HG02840 (cell line): ENCODE measurements around the gene SUCLG2.

ENCODE experiments used
- ATAC-seq: cut with Tn5 transposase; IDR thresholded peaks from one replicate; pipeline ENCODE4 v1.9.1; 2021; ENCODE audit warnings: mild to moderate bottlenecking, moderate library complexity, moderate number of reproducible peaks; ENCODE audit not compliant: unreplicated experiment, low FRiP score

SUCLG2 gene

DNA sequence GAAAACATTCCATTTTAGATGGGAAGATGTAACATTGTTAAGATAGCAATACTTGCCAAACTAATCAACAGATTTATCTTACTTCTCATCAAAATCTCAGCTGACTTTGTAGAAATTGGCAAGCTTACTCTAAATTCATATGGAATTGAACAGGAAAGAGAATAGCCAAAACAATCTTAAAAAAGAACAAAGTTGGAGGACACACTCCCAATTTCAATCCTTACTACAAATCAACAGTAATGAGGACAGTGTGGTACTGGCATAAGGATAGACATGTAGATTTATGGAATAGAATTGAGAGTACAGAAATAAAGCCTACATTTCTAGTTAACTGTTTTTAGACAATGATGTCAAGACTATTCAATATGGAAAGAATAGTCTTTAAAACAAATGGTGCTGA, 308.3 kb downstream of the SUCLG2 start:
- ATAC-seq = no peak

DNA sequence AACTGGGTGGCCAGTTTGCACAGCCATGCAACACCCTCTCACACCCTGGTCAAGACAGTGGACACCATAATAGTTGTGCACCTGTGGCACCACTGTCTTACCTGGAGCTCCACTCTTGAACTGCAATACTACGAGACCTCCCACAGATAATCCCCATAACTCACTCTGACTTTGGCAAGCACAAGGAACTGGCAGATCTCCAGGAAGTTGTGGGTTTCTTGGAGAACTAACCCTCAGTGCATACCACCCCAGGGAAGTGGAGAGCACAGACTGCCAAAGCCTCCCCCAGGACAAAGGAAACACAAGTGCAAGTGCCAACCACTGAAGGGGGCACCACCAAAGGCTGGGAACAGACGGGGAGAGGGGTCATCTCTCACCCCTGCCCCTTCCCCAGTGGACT, 318.6 kb downstream of the SUCLG2 start:
- no peak for ATAC-seq

DNA sequence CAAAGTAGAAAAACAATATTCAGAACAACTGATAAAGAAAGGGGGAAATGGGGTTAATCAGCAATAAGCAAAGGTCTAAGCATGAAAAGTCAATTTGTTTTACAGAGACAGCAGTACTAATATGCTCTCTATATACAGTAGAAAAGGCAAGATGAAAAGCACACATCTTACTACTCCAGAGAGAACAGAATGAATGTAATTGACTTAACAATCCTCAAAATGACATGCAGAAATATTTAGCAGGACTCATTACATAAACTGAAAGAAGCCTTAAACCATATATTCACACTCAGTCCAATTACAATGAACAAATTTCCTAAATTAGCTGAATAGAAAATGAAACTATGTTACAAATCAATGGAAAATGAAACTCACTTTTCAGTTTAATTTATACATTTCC, 319.8 kb downstream of the SUCLG2 start:
- no peak for ATAC-seq

DNA sequence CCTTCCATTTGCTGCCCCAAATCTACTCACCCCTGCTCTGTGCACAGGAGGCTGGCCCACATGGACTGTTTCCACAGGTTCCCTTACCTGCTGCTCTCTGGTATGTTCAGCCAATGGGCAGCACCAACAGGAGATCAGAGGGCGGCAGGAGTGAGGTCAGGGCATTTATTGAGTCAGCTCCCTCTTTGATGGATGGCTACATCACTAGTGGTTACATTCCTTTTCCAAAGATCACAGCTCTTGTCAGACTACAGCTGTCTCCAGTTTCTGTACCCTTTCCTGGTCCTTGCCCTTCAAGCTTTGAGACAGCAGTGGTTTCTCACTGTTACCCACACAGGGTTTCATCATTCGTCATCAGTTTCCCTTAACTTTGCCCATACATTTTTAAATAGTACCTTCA, 325.1 kb downstream of the SUCLG2 start:
- no peak for ATAC-seq

DNA sequence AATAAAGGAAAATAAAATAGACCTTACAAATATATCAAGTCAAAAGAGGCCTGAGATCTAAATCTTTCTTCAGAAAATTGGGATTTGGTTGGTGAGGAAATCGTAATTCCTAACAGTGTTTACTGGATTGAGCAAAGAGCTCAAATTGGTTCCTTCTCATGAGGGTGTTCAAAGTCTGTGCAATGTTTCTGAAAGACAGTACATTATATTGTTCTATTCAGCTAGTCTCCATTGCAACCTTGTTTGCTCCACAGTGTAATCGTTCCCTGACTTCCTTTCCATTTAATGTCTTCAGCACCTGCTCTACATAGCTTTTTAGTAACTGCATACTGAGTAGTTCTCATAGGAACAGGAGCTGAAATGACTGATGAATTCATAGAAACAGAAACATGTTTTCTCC, 326.8 kb downstream of the SUCLG2 start:
- ATAC-seq = no peak

DNA sequence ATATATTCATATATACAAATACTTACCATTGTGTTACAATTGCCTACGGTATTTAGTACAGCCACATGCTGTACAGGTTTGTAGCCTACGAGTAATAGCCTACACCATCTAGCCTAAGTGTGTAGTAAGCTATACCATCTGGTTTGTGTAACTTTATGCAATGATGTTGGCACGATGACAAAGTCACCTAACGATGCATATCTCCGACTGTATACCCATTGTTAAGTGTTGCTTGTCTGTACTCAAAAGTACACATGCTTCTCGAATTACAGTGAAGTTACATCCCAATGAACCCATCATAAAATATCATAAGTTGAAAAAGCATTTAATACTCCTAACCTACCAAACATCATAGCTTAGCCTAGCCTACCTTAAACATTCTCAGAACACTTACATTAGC, 329.2 kb downstream of the SUCLG2 start:
- no peak for ATAC-seq
